SK-N-SH treated with all-trans-retinoic acid at 6 μM for 48 hours (cell line): Measurements from ENCODE around the gene C20orf141.

Experiments
- ATAC-seq: fragments of 200-7000 bp; cut with Tn5 transposase; 3 replicates; pipeline ENCODE4 v1.9.1; 2020; ENCODE audit warnings: mild to moderate bottlenecking, moderate library complexity
- ARNTL ChIP-seq: fragments of 450-650 bp; formaldehyde crosslinking; IDR thresholded peaks from 2 replicates; pipeline ENCODE4 v1.5.0; 2020; ENCODE audit warnings: low read depth, mild to moderate bottlenecking, moderate library complexity, borderline replicate concordance
- BACH2 ChIP-seq: fragments of 250-450 bp; sonication (Bioruptor Pico); IDR thresholded peaks from 2 replicates; pipeline ENCODE4 v1.9.0; 2021; ENCODE audit warnings: mild to moderate bottlenecking, borderline replicate concordance
- CREB5 ChIP-seq: fragments of 250-450 bp; sonication (Bioruptor Pico); IDR thresholded peaks from 2 replicates; pipeline ENCODE4 v1.5.1; 2020; ENCODE audit warnings: low read depth, mild to moderate bottlenecking, moderate library complexity
- CSRNP3 ChIP-seq: fragments of 250-450 bp; sonication (Bioruptor Pico); IDR thresholded peaks from 2 replicates; pipeline ENCODE4 v1.5.1; 2021; ENCODE audit warnings: mild to moderate bottlenecking, moderate library complexity
- ESRRG ChIP-seq: fragments of 250-450 bp; sonication (Bioruptor Pico); IDR thresholded peaks from 2 replicates; pipeline ENCODE4 v1.6.1; 2021; ENCODE audit warnings: mild to moderate bottlenecking
- GLIS3 ChIP-seq: fragments of 250-450 bp; sonication (Bioruptor Pico); IDR thresholded peaks from 2 replicates; pipeline ENCODE4 v1.5.0; 2020; ENCODE audit warnings: mild to moderate bottlenecking, moderate library complexity
- ISL1 ChIP-seq: fragments of 250-450 bp; sonication (Bioruptor Pico); IDR thresholded peaks from 2 replicates; pipeline ENCODE4 v2.1.2; 2022; ENCODE audit warnings: mild to moderate bottlenecking, moderate library complexity
- OSR1 ChIP-seq: fragments of 250-450 bp; sonication (Bioruptor Pico); IDR thresholded peaks from 2 replicates; pipeline ENCODE4 v1.8.0; 2022; ENCODE audit warnings: moderate library complexity, mild to moderate bottlenecking, inconsistent platforms
- PATZ1 ChIP-seq: fragments of 250-450 bp; sonication (Bioruptor Pico); IDR thresholded peaks from 2 replicates; pipeline ENCODE4 v1.8.0; 2020; ENCODE audit warnings: mild to moderate bottlenecking, moderate library complexity, borderline replicate concordance
- POU6F1 ChIP-seq: fragments of 250-450 bp; sonication (Bioruptor Pico); IDR thresholded peaks from 2 replicates; pipeline ENCODE4 v1.8.0; 2021; ENCODE audit warnings: low read depth, mild to moderate bottlenecking, moderate library complexity, borderline replicate concordance
- PPARA ChIP-seq: fragments of 250-450 bp; sonication (Bioruptor Pico); IDR thresholded peaks from 2 replicates; pipeline ENCODE4 v1.5.0; 2020; ENCODE audit warnings: mild to moderate bottlenecking, borderline replicate concordance
- RARB ChIP-seq: fragments of 250-450 bp; sonication (Bioruptor Pico); IDR thresholded peaks from 2 replicates; pipeline ENCODE4 v1.8.0; 2021; ENCODE audit warnings: mild to moderate bottlenecking, moderate library complexity
- SNAI2 ChIP-seq: fragments of 250-450 bp; sonication (Bioruptor Pico); IDR thresholded peaks from 2 replicates; pipeline ENCODE4 v1.5.0; 2020; ENCODE audit warnings: mild to moderate bottlenecking, moderate library complexity
- TCF4 ChIP-seq: fragments of 250-450 bp; sonication (Bioruptor Pico); IDR thresholded peaks from 2 replicates; pipeline ENCODE4 v1.8.0; 2021; ENCODE audit warnings: mild to moderate bottlenecking, moderate library complexity, borderline replicate concordance
- TSHZ2 ChIP-seq: fragments of 250-450 bp; sonication (Bioruptor Pico); IDR thresholded peaks from 2 replicates; pipeline ENCODE4 v1.5.0; 2020; ENCODE audit warnings: mild to moderate bottlenecking, moderate library complexity
- ZC3H10 ChIP-seq: fragments of 250-450 bp; sonication (Bioruptor Pico); IDR thresholded peaks from 2 replicates; pipeline ENCODE4 v1.5.1; 2021; ENCODE audit warnings: mild to moderate bottlenecking, moderate library complexity
- ZFP3 ChIP-seq: fragments of 250-450 bp; sonication (Bioruptor Pico); IDR thresholded peaks from 2 replicates; pipeline ENCODE4 v1.5.0; 2020; ENCODE audit warnings: mild to moderate bottlenecking, moderate library complexity
- ZFP30 ChIP-seq: fragments of 450-650 bp; formaldehyde crosslinking; IDR thresholded peaks from 2 replicates; pipeline ENCODE4 v1.5.0; 2022; ENCODE audit warnings: mild to moderate bottlenecking, moderate library complexity
- ZNF565 ChIP-seq: fragments of 450-650 bp; formaldehyde crosslinking; conservative IDR thresholded peaks from 2 replicates; pipeline ENCODE4 v1.5.0; 2020; ENCODE audit warnings: low read depth, mild to moderate bottlenecking, moderate library complexity
- ZNF70 ChIP-seq: fragments of 450-650 bp; formaldehyde crosslinking; IDR thresholded peaks from 2 replicates; pipeline ENCODE4 v1.5.0; 2020; ENCODE audit warnings: mild to moderate bottlenecking, moderate library complexity
- ZNF8 ChIP-seq: fragments of 450-650 bp; formaldehyde crosslinking; IDR thresholded peaks from 2 replicates; pipeline ENCODE4 v1.5.0; 2020; ENCODE audit warnings: mild to moderate bottlenecking, moderate library complexity

C20orf141 gene

GRCh38 chr20:2858591-2858990 lies 43.8 kb downstream of the C20orf141 start:
- no peak for TF ChIP-seq ZC3H10 (CRISPR knock-in tag)
- no peak for TF ChIP-seq ZFP3 (CRISPR knock-in tag)
- TF ChIP-seq PPARA (CRISPR knock-in tag) = no peak
- TF ChIP-seq ZFP30 (CRISPR knock-in tag) = no peak
- TF ChIP-seq ZNF565 (CRISPR knock-in tag) = no peak
- ATAC-seq = no peak

GRCh38 chr20:2859330-2860121 lies 44.7 kb downstream of the C20orf141 start:
- ATAC-seq = no peak

GRCh38 chr20:2864626-2865025 lies 49.8 kb downstream of the C20orf141 start:
- no peak for ATAC-seq
- TF ChIP-seq PATZ1 (no peak), BACH2 (CRISPR knock-in tag) (no peak), ZNF565 (CRISPR knock-in tag) (no peak), ZC3H10 (CRISPR knock-in tag) (no peak), POU6F1 (CRISPR knock-in tag) (no peak), RARB (no peak), ARNTL (no peak), SNAI2 (no peak), CSRNP3 (CRISPR knock-in tag) (no peak), ZNF8 (CRISPR knock-in tag) (no peak), OSR1 (CRISPR knock-in tag) (no peak), PPARA (CRISPR knock-in tag) (no peak), ESRRG (CRISPR knock-in tag) (no peak), TCF4 (CRISPR knock-in tag) (no peak), TSHZ2 (no peak), GLIS3 (no peak), ZFP30 (CRISPR knock-in tag) (no peak), CREB5 (CRISPR knock-in tag) (no peak), ISL1 (CRISPR knock-in tag) (no peak), ZNF70 (CRISPR knock-in tag) (no peak)

More at GRCh38 chr20:2859330-2860121, 44.7 kb downstream of the C20orf141 start:
- TF ChIP-seq PPARA (CRISPR knock-in tag) (no peak), ZC3H10 (CRISPR knock-in tag) (no peak), ESRRG (CRISPR knock-in tag) (no peak), PATZ1 (no peak), TCF4 (CRISPR knock-in tag) (no peak)
